GM18909 (cell line): ENCODE data around the gene EIF4A3.

ENCODE experiments used
- ATAC-seq: cut with Tn5 transposase; IDR thresholded peaks from one replicate; pipeline ENCODE4 v1.9.1; 2021; ENCODE audit warnings: mild to moderate bottlenecking; ENCODE audit not compliant: unreplicated experiment, poor library complexity

The EIF4A3 gene

GRCh38 chr17:80116276-80116920 lies 30.5 kb downstream of the EIF4A3 start:
- ATAC-seq = no peak

DNA sequence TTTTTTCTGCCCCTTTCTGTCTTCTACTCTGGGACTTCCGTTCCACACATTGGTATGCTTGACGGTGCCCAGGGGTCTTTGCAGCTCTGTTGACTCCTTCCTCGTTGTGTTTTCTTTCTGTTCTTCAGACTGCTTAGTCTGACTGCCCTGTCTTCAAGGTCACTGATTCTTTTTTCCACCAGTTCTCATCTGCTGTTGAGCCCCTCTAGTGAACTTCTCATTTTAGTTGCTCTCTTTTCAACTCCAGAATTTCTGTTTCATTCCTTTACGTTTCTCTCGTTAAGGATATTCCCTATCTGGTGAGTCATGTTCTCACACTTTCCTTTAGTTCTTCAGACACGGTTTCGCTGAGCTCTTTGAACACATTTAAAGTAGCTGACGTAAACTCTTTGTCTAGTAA lies 31.8 kb downstream of the EIF4A3 start:
- ATAC-seq = no peak

- ATAC-seq = no peak
Observed at GRCh38 chr17:80114758-80115157, 32.2 kb downstream of the EIF4A3 start.

- ATAC-seq = no peak
Observed at GRCh38 chr17:80113033-80113484, 33.9 kb downstream of the EIF4A3 start.

- no peak for ATAC-seq
Observed at GRCh38 chr17:80112471-80113032, 34.4 kb downstream of the EIF4A3 start.

DNA sequence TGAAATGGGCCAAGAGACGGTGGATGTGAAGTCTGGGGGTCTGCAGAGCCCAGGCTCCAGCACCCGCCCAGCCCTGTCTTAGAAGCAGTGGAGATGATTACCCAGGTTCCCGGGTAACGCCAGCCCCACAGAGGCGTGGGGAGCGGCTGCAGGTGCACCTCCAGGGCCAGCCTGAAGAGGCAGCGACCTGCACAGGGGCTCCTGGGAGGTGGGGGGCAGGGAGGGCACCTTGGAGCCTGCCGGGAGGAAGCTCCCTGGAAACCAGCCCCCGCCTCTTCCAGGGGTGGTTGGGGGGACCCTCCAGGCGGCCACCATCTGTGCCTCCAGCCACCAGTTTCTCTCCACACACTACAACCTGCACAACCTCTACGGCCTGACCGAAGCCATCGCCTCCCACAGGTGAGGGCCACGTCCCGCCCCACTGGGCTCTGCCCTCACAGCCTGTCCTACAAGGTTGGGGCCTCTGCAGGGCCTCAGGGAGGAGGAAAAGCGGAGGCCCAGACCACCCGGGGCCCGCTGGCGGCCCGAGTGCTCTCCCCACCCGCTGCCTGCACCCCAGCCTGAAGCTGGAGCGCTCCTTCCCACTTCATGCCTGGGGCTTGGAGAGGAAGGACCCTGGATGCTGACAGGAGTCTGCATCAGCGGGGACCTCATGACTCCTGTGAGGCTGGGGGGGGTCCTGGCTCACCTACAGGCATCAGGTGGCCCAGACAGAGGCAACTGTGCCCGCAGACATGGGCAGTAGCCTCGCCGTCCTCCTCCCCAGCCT lies 35.0 kb downstream of the EIF4A3 start:
- no peak for ATAC-seq

DNA sequence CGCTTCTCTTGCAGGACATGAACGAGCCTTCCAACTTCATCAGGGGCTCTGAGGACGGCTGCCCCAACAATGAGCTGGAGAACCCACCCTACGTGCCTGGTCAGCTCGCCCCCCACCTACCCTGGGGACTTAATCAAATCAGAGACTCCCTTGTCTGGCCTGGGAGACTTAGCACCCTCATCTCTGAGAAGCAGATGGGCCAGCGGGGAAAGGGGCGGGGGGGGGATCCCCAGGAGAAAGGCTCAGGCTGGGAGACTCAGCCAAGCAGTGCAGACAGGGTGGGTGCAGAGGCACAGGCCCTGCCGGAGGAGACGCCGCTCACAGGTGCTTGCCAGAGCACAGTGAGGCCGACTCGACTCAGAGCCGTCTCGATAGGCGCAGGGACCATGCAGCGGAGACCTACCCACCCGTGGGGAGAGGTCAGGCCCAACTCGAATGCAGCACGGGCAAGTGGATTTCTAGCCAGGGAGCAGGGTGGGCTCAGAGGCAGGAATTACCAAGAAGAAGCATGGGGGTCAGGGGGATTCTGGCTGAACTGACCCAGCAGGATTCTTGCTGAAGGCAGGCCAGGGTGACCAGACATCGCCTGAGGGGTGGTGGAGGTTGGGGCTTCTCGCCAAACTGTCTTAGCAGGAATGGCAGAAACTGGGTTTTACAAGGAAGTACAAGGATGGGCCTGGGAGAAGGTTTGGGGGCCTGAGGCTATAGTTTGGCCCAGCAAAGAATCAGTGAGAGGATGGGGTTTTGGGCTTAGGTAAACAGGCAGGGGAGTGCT lies 35.8 kb downstream of the EIF4A3 start:
- ATAC-seq = no peak

GRCh38 chr17:80110447-80110812 lies 36.5 kb downstream of the EIF4A3 start:
- no peak for ATAC-seq

GRCh38 chr17:80109713-80110446 lies 37.0 kb downstream of the EIF4A3 start:
- ATAC-seq = no peak

DNA sequence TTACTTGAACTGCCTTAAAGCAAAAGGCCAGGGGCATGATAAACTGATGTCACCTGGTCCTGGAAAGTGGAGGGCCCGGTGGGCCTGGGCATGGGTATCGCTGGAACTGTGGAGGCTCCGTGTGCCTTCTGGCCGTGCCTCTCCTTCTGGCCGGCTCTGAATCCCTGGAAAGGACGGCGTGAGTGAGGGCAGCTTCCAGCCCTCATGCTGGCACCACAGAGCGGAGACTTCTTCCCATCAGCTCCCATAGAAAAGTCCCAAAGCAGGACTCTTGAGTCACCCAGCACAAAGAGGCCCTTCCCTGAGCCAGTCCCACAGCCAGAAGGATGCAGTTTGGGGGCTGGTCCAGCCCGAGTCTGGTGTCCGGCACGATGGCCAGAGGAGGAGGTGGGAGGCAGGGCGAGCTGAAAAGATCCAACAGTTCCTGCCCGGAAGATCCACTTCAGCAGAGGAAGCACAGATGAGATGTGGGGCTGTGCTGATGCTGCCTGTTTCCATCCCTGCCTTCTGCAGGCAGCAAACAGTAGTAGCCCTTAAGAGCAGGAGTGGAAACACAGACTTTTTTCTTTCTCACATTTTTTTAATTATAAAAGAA lies 37.8 kb downstream of the EIF4A3 start:
- ATAC-seq = no peak

DNA sequence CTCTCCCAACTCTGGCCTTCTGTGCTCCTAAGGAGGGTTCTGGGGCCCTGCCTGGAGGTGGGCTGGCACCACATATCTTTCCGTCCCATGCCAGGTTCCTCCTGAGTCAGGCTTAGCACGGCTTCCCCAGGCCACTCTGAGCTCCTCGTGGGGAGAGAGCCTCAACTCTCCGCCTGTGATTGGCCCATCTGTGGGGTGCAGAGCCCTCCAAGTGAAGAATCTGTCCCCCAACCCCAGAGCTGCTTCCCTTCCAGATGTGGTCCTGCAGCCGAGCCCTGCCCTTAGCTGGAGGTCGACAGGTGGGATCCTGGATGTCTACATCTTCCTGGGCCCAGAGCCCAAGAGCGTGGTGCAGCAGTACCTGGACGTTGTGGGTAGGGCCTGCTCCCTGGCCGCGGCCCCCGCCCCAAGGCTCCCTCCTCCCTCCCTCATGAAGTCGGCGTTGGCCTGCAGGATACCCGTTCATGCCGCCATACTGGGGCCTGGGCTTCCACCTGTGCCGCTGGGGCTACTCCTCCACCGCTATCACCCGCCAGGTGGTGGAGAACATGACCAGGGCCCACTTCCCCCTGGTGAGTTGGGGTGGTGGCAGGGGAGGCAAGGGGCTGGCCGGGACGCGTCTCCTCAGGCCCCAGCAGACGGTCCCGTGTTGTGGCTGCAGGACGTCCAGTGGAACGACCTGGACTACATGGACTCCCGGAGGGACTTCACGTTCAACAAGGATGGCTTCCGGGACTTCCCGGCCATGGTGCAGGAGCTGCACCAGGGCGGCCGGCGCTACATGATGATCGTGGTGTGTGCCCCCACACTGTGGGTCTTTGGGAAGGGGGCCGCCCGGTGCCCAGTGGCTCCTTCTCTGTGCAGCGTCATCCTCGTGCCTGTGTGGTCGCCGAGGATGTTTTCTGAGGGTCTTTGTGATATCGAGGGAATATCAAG lies 38.6 kb downstream of the EIF4A3 start:
- ATAC-seq = no peak

DNA sequence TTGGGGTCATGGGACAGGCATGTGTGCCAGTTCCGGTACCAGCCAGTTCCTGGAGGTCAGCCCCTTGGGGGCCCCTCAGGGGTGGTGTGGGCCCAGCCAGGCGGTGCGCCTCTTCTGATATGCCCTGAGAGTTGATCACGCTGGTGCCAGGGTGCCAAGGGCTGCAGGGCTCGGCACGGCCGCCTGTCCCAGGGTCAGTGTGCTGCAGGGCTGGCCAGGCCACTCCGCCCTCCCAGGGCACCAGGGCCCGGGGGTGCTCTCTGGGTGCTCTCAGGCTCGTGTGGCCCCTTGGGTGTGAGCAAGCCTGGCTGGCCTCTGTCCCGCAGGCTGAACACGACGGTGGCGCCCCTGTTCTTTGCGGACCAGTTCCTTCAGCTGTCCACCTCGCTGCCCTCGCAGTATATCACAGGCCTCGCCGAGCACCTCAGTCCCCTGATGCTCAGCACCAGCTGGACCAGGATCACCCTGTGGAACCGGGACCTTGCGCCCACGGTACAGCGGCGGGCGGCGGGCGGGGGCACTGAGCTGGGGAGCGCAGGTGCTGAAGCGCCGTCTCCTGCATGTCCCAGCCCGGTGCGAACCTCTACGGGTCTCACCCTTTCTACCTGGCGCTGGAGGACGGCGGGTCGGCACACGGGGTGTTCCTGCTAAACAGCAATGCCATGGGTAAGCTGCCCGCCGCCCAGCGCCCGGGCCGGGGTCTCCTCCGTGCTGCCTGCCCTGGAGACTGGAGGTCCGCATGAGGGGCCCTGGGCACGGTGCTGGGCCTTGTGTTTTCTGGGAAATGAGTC lies 39.5 kb downstream of the EIF4A3 start:
- ATAC-seq = no peak

DNA sequence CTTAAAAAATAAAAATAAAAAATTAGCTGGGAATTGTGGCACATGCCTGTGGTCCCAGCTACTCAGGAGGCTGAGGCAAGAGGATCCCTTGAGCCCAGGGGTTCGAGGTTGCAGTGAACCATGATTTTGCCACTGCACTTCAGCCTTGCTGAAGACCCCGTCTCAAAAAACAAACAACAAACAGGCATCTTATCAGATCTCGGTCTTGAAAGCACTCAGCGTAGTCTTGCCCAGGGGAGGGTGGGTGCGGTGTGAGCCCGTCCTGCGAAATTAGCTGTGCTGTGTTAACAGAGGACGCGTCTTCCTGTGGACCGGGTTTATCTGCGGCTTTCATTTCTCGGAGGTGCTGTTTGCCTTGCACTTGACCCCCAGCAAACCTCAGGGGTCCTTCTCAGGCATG lies 40.2 kb downstream of the EIF4A3 start:
- no peak for ATAC-seq

- ATAC-seq = no peak
Observed at GRCh38 chr17:80106176-80106575, 40.8 kb downstream of the EIF4A3 start.

DNA sequence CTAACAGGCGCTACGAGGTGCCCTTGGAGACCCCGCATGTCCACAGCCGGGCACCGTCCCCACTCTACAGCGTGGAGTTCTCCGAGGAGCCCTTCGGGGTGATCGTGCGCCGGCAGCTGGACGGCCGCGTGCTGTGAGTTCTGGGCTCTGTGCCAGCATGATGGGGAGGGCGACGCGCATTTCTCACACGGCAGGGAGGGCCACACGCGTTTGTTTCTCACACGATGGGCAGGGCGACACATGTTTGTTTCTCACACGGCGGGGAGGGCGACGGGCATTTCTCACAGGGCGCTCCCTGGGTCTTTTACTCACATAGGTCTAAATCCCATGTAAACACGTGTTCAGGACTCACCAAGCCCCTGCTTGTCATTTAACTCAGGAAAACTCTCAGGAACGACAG lies 41.2 kb downstream of the EIF4A3 start:
- no peak for ATAC-seq

GRCh38 chr17:80104956-80105375 lies 42.0 kb downstream of the EIF4A3 start:
- ATAC-seq = no peak

- no peak for ATAC-seq
Observed at GRCh38 chr17:80104321-80104955, 42.5 kb downstream of the EIF4A3 start.
